PC-3 (cell line): ENCODE data around the gene HSPB9. TPM values are rescaled to one million over a fixed set of nuclear protein-coding genes. Genes with fewer than 3 reads are reported as not detected.

Experiments used
- ATAC-seq: fragments of 200-7000 bp; cut with Tn5 transposase; 2 replicates; pipeline ENCODE4 v1.9.1; 2020; ENCODE audit warnings: mild to moderate bottlenecking, moderate library complexity
- BruUV-seq: library from RNA; stranded (reverse); fragments of 400-500 nt; replicated peaks from 2 replicates; lab custom pipeline; 2021; lab: Mats Ljungman, UMichigan
- CTCF ChIA-PET: fragments of 300-600 bp; sonication (Branson Sonifier 250); formaldehyde crosslinking; loops from one replicate; lab custom pipeline; 2022; ENCODE audit warnings: antibody characterized with exemption; lab: Charles Lee
- POLR2A ChIA-PET: fragments of 300-600 bp; sonication (Branson Sonifier 250); formaldehyde crosslinking; loops from one replicate; lab custom pipeline; 2022; ENCODE audit warnings: antibody characterized with exemption; ENCODE audit not compliant: unreplicated experiment; lab: Charles Lee
- DNase-seq: peaks from one replicate; pipeline ENCODE4 v3.0.0-alpha.2; 2015
- H2AFZ ChIP-seq: fragments of 300-600 bp; sonication (generic); 2 replicates; pipeline ENCODE4 v1.6.0; 2016; ENCODE audit warnings: antibody characterized with exemption, low read length
- H3F3A ChIP-seq: fragments of 300-600 bp; sonication (generic); one replicate; pipeline ENCODE4 v1.6.0; 2017; ENCODE audit warnings: antibody characterized with exemption, low read length, control low read depth, mild to moderate bottlenecking; ENCODE audit not compliant: unreplicated experiment
- H3K27ac ChIP-seq: fragments of 300-600 bp; sonication (generic); 2 replicates; pipeline ENCODE4 v1.5.1; 2016; ENCODE audit warnings: mild to moderate bottlenecking, low read length
- H3K27me3 ChIP-seq: fragments of 300-600 bp; sonication (generic); 2 replicates; pipeline ENCODE4 v1.6.1; 2016; ENCODE audit warnings: low read length, mixed read lengths
- H3K36me3 ChIP-seq: fragments of 300-600 bp; sonication (generic); 2 replicates; pipeline ENCODE4 v1.6.1; 2016; ENCODE audit warnings: low read depth, mixed run types, low read length, mixed read lengths
- H3K4me1 ChIP-seq: fragments of 300-600 bp; sonication (generic); 2 replicates; pipeline ENCODE4 v1.5.1; 2016; ENCODE audit warnings: low read length; ENCODE audit not compliant: insufficient read depth
- H3K4me2 ChIP-seq: fragments of 300-600 bp; sonication (generic); 2 replicates; pipeline ENCODE4 v1.6.0; 2016; ENCODE audit warnings: low read length
- H3K4me3 ChIP-seq: fragments of 300-600 bp; sonication (generic); 2 replicates; pipeline ENCODE4 v1.5.1; 2016; ENCODE audit warnings: mild to moderate bottlenecking, low read length, mixed read lengths
- H3K79me2 ChIP-seq: fragments of 300-600 bp; sonication (generic); 2 replicates; pipeline ENCODE4 v1.6.1; 2017; ENCODE audit warnings: low read length, mixed read lengths
- H3K9ac ChIP-seq: fragments of 300-600 bp; sonication (generic); 2 replicates; pipeline ENCODE4 v1.6.0; 2016; ENCODE audit warnings: mild to moderate bottlenecking, low read length
- H3K9me2 ChIP-seq: fragments of 300-600 bp; sonication (generic); replicated peaks from 2 replicates; pipeline ENCODE4 v1.6.1; 2016; ENCODE audit warnings: mixed run types, low read length, mixed read lengths
- H3K9me3 ChIP-seq: fragments of 300-600 bp; sonication (generic); 2 replicates; pipeline ENCODE4 v1.6.1; 2016; ENCODE audit warnings: low read length, mixed read lengths
- H4K20me1 ChIP-seq: fragments of 300-600 bp; sonication (generic); 2 replicates; pipeline ENCODE4 v1.6.1; 2016; ENCODE audit warnings: low read length, mixed read lengths
- CTCF ChIP-seq: fragments of 300-600 bp; sonication (generic); conservative IDR thresholded peaks from 2 replicates; pipeline ENCODE4 v1.5.1; 2017; ENCODE audit warnings: antibody characterized with exemption, low read depth, mild to moderate bottlenecking, low read length
- EZH2 ChIP-seq: fragments of 300-600 bp; sonication (generic); IDR thresholded peaks from one replicate; pipeline ENCODE4 v1.6.1; 2017; ENCODE audit warnings: antibody characterized with exemption, mild to moderate bottlenecking, low read length; ENCODE audit not compliant: unreplicated experiment
- EZH2phosphoT487 ChIP-seq: fragments of 300-600 bp; sonication (generic); IDR thresholded peaks from 2 replicates; pipeline ENCODE4 v1.6.1; 2018; ENCODE audit warnings: mild to moderate bottlenecking, antibody characterized with exemption, low read length, borderline replicate concordance
- intact Hi-C: fragments of 100-400 bp; cut with micrococcal nuclease; formaldehyde crosslinking; loops from 2 replicates; pipeline ENCODE4 v1.9.0; 2023
- total RNA-seq: library from RNA; depleted of rRNA; stranded (reverse); fragments of >200 nt; gene quantifications from 2 replicates; pipeline ENCODE4 v1.2.3, GENCODE V29; 2014

The HSPB9 gene
- total RNA-seq, 1 experiment from 2014 or later = not detected

- CTCF ChIA-PET = no interaction called here
- intact Hi-C loops = no loop called here
- POLR2A ChIA-PET = no interaction called here
- Histone ChIP-seq H3K79me2 (no peaks in the 10 kb centered on the region), H3K4me1 (no peaks in the 10 kb centered on the region), H3K27me3 (no peaks in the 10 kb centered on the region), H3K27ac (no peak overlapping the region), H4K20me1 (no peaks in the 10 kb centered on the region), H3K4me2 (no peak overlapping the region), H3K36me3 (no peaks in the 10 kb centered on the region), H3K4me3 (no peak overlapping the region), H3K9me2 (no peaks in the 10 kb centered on the region), H2AFZ (no peak overlapping the region), H3F3A (no peaks in the 10 kb centered on the region), H3K9ac (no peak overlapping the region), H3K9me3 (no peaks in the 10 kb centered on the region)
- TF ChIP-seq EZH2phosphoT487 (no peak), EZH2 (no peak), CTCF (no peak)
- no TSS peak for BruUV-seq
- DNase-seq (no peak), ATAC-seq (no peak)
These were observed 4.2 kb downstream of the HSPB9 start for GRCh38 chr17:42126836-42127235.

- H3K9ac ChIP-seq = no peak overlapping the region
- ChIA-PET POLR2A (no interaction called here), CTCF (no interaction called here)
- no peak for ATAC-seq
- no peak overlapping the region for H2AFZ ChIP-seq
- H3K4me1 ChIP-seq = no peaks in the 10 kb centered on the region
- intact Hi-C loops = no loop called here
- H3K79me2 ChIP-seq = no peaks in the 10 kb centered on the region
- H3K27ac ChIP-seq = no peak overlapping the region
- no peak for DNase-seq
- no peak overlapping the region for H3K4me3 ChIP-seq
- no TSS peak for BruUV-seq
- no peaks in the 10 kb centered on the region for H3K9me2 ChIP-seq
- no peaks in the 10 kb centered on the region for H4K20me1 ChIP-seq
- no peak overlapping the region for H3K4me2 ChIP-seq
- H3K36me3 ChIP-seq = no peaks in the 10 kb centered on the region
- no peaks in the 10 kb centered on the region for H3F3A ChIP-seq
- TF ChIP-seq CTCF = no peak
- TF ChIP-seq EZH2phosphoT487 = no peak
- no peak for TF ChIP-seq EZH2
- H3K9me3 ChIP-seq = no peaks in the 10 kb centered on the region
- H3K27me3 ChIP-seq = no peaks in the 10 kb centered on the region
These were observed 4.8 kb downstream of the HSPB9 start for GRCh38 chr17:42127414-42127813.

GRCh38 chr17:42129109-42129837, 6.7 kb downstream of the HSPB9 start:
- H3K79me2 ChIP-seq = no peaks in the 10 kb centered on the region

More at GRCh38 chr17:42129109-42129837, 6.7 kb downstream of the HSPB9 start:
- Histone ChIP-seq H4K20me1 (no peaks in the 10 kb centered on the region), H3K27me3 (no peaks in the 10 kb centered on the region), H3K36me3 (no peaks in the 10 kb centered on the region), H3F3A (no peaks in the 10 kb centered on the region), H3K9ac (no peak overlapping the region), H3K4me1 (no peaks in the 10 kb centered on the region), H3K4me3 (no peak overlapping the region), H3K9me2 (no peaks in the 10 kb centered on the region), H3K27ac (no peak overlapping the region), H2AFZ (no peak overlapping the region), H3K4me2 (no peak overlapping the region), H3K9me3 (no peaks in the 10 kb centered on the region)
- TF ChIP-seq EZH2phosphoT487 = no peak
- no peak for TF ChIP-seq EZH2
- no peak for TF ChIP-seq CTCF
- ATAC-seq (no peak), DNase-seq (no peak)
- ChIA-PET POLR2A (no interaction called here), CTCF (no interaction called here)
- no TSS peak for BruUV-seq
- intact Hi-C loops = no loop called here
